Right renal pelvis (tissue), 4 donors: Measurements from ENCODE around the gene MYT1. TPM values are rescaled to one million over a fixed set of nuclear protein-coding genes. Genes with fewer than 3 reads are reported as not detected.
"Not testable (repeated sequence)": the region's sequence is repeated elsewhere in the genome, so short reads cannot be mapped to it uniquely, and the experiment has no call there.

Source experiments
- DNase-seq, 4 donors: peaks; one replicate each; pipeline ENCODE4 v3.0.0-alpha.2; 2013; ENCODE audit warnings: low read depth in 4 of 4, low spot score in 3 of 4, missing footprints in 1 of 4
- polyA plus RNA-seq, 4 donors: library from polyadenylated mRNA; unstranded; fragments of 120-200 nt; gene quantifications; one replicate each; pipeline ENCODE4 v1.2.1, GENCODE V29; 2013; ENCODE audit not compliant: insufficient read length in 4 of 4

MYT1 gene
- polyA plus RNA-seq, 4 donors: 0.38 to 0.79 (median 0.63) TPM

GRCh38 chr20:64258071-64258823 is 94.0 kb downstream of the MYT1 start:
- DNase-seq: no peak

- DNase-seq: no peak
Observed at GRCh38 chr20:64260239-64260638, 96.0 kb downstream of the MYT1 start.

- peak in 2 of 4 donors; percentile 57 to 60 for DNase-seq
Observed at GRCh38 chr20:64261138-64261537, 96.9 kb downstream of the MYT1 start.

- no peak for DNase-seq
Observed at GRCh38 chr20:64264091-64264490, 99.8 kb downstream of the MYT1 start.

- DNase-seq: no peak
Observed at GRCh38 chr20:64265201-64265600, 100.9 kb downstream of the MYT1 start.

GRCh38 chr20:64266988-64267387 is 102.7 kb downstream of the MYT1 start:
- DNase-seq: no peak

- no peak for DNase-seq
Observed at GRCh38 chr20:64268174-64268573, 103.9 kb downstream of the MYT1 start.

GRCh38 chr20:64269604-64270411 is 105.6 kb downstream of the MYT1 start:
- no peak for DNase-seq

- DNase-seq: no peak
Observed at GRCh38 chr20:64271636-64272035, 107.4 kb downstream of the MYT1 start.

- DNase-seq: no peak
Observed at GRCh38 chr20:64273109-64273508, 108.9 kb downstream of the MYT1 start.

- no peak for DNase-seq
Observed at GRCh38 chr20:64276817-64277216, 112.6 kb downstream of the MYT1 start.

- no peak for DNase-seq
Observed at GRCh38 chr20:64277571-64278316, 113.5 kb downstream of the MYT1 start.

GRCh38 chr20:64278317-64278681 is 114.0 kb downstream of the MYT1 start:
- DNase-seq: no peak

- DNase-seq: no peak
Observed at GRCh38 chr20:64279826-64280459, 115.7 kb downstream of the MYT1 start.

GRCh38 chr20:64280460-64280843 is 116.2 kb downstream of the MYT1 start:
- DNase-seq: no peak

- DNase-seq: no peak
Observed at GRCh38 chr20:64283646-64284045, 119.4 kb downstream of the MYT1 start.

- not testable (repeated sequence) for DNase-seq
Observed at GRCh38 chr20:64285579-64286446, 121.6 kb downstream of the MYT1 start.

- not testable (repeated sequence) for DNase-seq
Observed at GRCh38 chr20:64286447-64287263, 122.4 kb downstream of the MYT1 start.

- DNase-seq: not testable (repeated sequence)
Observed at GRCh38 chr20:64287264-64287590, 123.0 kb downstream of the MYT1 start.
